Measurements from ENCODE around the gene VN1R4.

- TF ChIP-seq CTCF (IDR thresholded peaks at IDR 0.05) (no peak), POLR2A (IDR thresholded peaks at IDR 0.05) (no peak)
Observed at GRCh38 chr19:53285087-53285486, 17.6 kb upstream of the VN1R4 start.

Data from lower leg skin (tissue), 3 donors.